H1 (cell line): Measurements from ENCODE around the gene CTSW. TPM values are rescaled to one million over a fixed set of nuclear protein-coding genes. Genes with fewer than 3 reads are reported as not detected.

Source experiments
- CTCF ChIA-PET: fragments of 300-600 bp; sonication (Branson Sonifier 250); formaldehyde crosslinking; loops from one replicate; lab custom pipeline; 2021; ENCODE audit not compliant: partially characterized antibody; lab: Charles Lee
- POLR2A ChIA-PET: fragments of 300-600 bp; sonication (Branson Sonifier 250); formaldehyde crosslinking; loops from one replicate; lab custom pipeline; 2021; ENCODE audit warnings: inconsistent platforms; ENCODE audit not compliant: partially characterized antibody; lab: Charles Lee
- DNase-seq, 2 experiments: peaks; one replicate each; pipeline versions ENCODE4 v3.0.0 to v3.0.0-alpha.2; 2010 to 2022; ENCODE audit warnings: low spot score in 2 of 2, low read depth in 1 of 2, mixed read lengths in 1 of 2
- FAIRE-seq: peaks from 2 replicates; lab custom pipeline; 2011; peaks lifted over from hg19 to GRCh38; lab: Jason Lieb, UNC
- H2AFZ ChIP-seq: 2 replicates; pipeline ENCODE4 v1.8.1; 2012; ENCODE audit warnings: low read length, inconsistent platforms
- H2AK5ac ChIP-seq: 2 replicates; pipeline ENCODE4 v1.6.1; 2013; ENCODE audit warnings: low read depth, low read length
- H2BK120ac ChIP-seq: replicated peaks from 2 replicates; pipeline ENCODE3; 2013; ENCODE audit warnings: low read depth, low read length, inconsistent platforms
- H2BK12ac ChIP-seq: 2 replicates; pipeline ENCODE4 v1.6.1; 2013; ENCODE audit warnings: low read depth, low read length
- H2BK15ac ChIP-seq: 2 replicates; pipeline ENCODE4 v1.6.1; 2013; ENCODE audit warnings: low read length
- H2BK20ac ChIP-seq: 2 replicates; pipeline ENCODE4 v1.6.1; 2013; ENCODE audit warnings: low read length
- H2BK5ac ChIP-seq: 2 replicates; pipeline ENCODE4 v1.6.1; 2013; ENCODE audit warnings: low read depth, low read length
- H3K14ac ChIP-seq: 2 replicates; pipeline ENCODE4 v1.6.1; 2013; ENCODE audit warnings: inconsistent platforms; ENCODE audit not compliant: insufficient read length
- H3K18ac ChIP-seq: 2 replicates; pipeline ENCODE4 v1.6.1; 2013; ENCODE audit warnings: low read length; ENCODE audit errors: extremely low read depth
- H3K23ac ChIP-seq: 2 replicates; pipeline ENCODE4 v1.6.1; 2013; ENCODE audit warnings: inconsistent platforms; ENCODE audit not compliant: insufficient read length
- H3K23me2 ChIP-seq: 2 replicates; pipeline ENCODE4 v1.6.1; 2013; ENCODE audit warnings: low read depth, low read length
- H3K27ac ChIP-seq: 2 replicates; pipeline ENCODE4 v1.6.1; 2011; ENCODE audit warnings: low read depth, low read length, inconsistent platforms
- H3K27me3 ChIP-seq, 4 experiments: replicated peaks in 1 of 4; 1 replicate in 1 of 4; 2 replicates in 3 of 4; pipeline versions ENCODE4 v1.6.1 to v1.8.1; 2011 to 2013; ENCODE audit warnings: low read length in 3 of 4, mild to moderate bottlenecking in 3 of 4, inconsistent platforms in 2 of 4, mixed read lengths in 2 of 4, moderate library complexity in 1 of 4; ENCODE audit not compliant: control insufficient read depth in 3 of 4, insufficient read depth in 3 of 4; ENCODE audit errors: extremely low read depth in 1 of 4
- H3K36me3 ChIP-seq, 4 experiments: 2 replicates each; pipeline versions ENCODE4 v1.6.1 to v1.8.1; 2011 to 2013; ENCODE audit warnings: mild to moderate bottlenecking in 4 of 4, low read length in 3 of 4, moderate library complexity in 2 of 4, control low read depth in 1 of 4, inconsistent platforms in 1 of 4; ENCODE audit not compliant: insufficient read depth in 4 of 4, control insufficient read depth in 2 of 4
- H3K4ac ChIP-seq: replicated peaks from 2 replicates; pipeline ENCODE3; 2013; ENCODE audit warnings: low read length, low read depth, mixed read lengths, inconsistent platforms; ENCODE audit not compliant: insufficient read length
- H3K4me1 ChIP-seq, 4 experiments: replicated peaks in 1 of 4; 1 replicate in 1 of 4; 2 replicates in 3 of 4; pipeline versions ENCODE4 v1.6.1 to v1.8.1; 2011 to 2013; ENCODE audit warnings: low read length in 3 of 4, inconsistent platforms in 2 of 4, mixed read lengths in 1 of 4; ENCODE audit not compliant: insufficient read depth in 4 of 4, control insufficient read depth in 3 of 4
- H3K4me2 ChIP-seq, 2 experiments: 2 replicates each; pipeline versions ENCODE4 v1.6.1 to v1.8.1; 2011 to 2013; ENCODE audit warnings: low read depth in 2 of 2, low read length in 2 of 2, control low read depth in 1 of 2, inconsistent platforms in 1 of 2, mild to moderate bottlenecking in 1 of 2; ENCODE audit not compliant: insufficient read depth in 1 of 2
- H3K4me3 ChIP-seq, 4 experiments: fragments of 200-600, 300-600 bp in 1 of 4; sonication (generic), shearing (Covaris generic), sonication (Bioruptor Twin) in 1 of 4; 2 replicates each; pipeline versions ENCODE4 v1.5.1 to v1.8.1; 2011 to 2016; ENCODE audit warnings: low read length in 4 of 4, low read depth in 3 of 4, control low read depth in 2 of 4, inconsistent platforms in 2 of 4, mild to moderate bottlenecking in 2 of 4, mixed read lengths in 1 of 4, moderate library complexity in 1 of 4; ENCODE audit not compliant: insufficient read depth in 2 of 4; ENCODE audit errors: extremely low read depth in 1 of 4
- H3K56ac ChIP-seq: replicated peaks from 2 replicates; pipeline ENCODE3; 2013; ENCODE audit warnings: low read depth, mild to moderate bottlenecking, mixed read lengths, low read length, inconsistent platforms; ENCODE audit not compliant: insufficient read length
- H3K79me1 ChIP-seq: 2 replicates; pipeline ENCODE4 v1.6.1; 2013; ENCODE audit warnings: low read depth, low read length, control low read depth
- H3K79me2 ChIP-seq, 2 experiments: 2 replicates each; pipeline versions ENCODE4 v1.6.1 to v1.8.1; 2012 to 2013; ENCODE audit warnings: low read length in 2 of 2, mild to moderate bottlenecking in 2 of 2, inconsistent platforms in 1 of 2; ENCODE audit not compliant: insufficient read depth in 2 of 2, control insufficient read depth in 1 of 2
- H3K9ac ChIP-seq, 4 experiments: replicated peaks in 1 of 4; 1 replicate in 1 of 4; 2 replicates in 3 of 4; pipeline versions ENCODE4 v1.6.1 to v1.8.1; 2011 to 2013; ENCODE audit warnings: low read depth in 3 of 4, low read length in 3 of 4, control low read depth in 2 of 4, mild to moderate bottlenecking in 2 of 4, moderate library complexity in 2 of 4, inconsistent platforms in 1 of 4; ENCODE audit errors: extremely low read depth in 1 of 4
- H3K9me3 ChIP-seq, 2 experiments: 2 replicates each; pipeline versions ENCODE4 v1.6.1 to v1.8.1; 2012 to 2013; ENCODE audit warnings: mild to moderate bottlenecking in 2 of 2, moderate library complexity in 2 of 2, control low read depth in 1 of 2, inconsistent platforms in 1 of 2, low read depth in 1 of 2, low read length in 1 of 2, mixed read lengths in 1 of 2; ENCODE audit not compliant: insufficient read depth in 2 of 2
- H4K20me1 ChIP-seq, 2 experiments: replicated peaks in 1 of 2; 2 replicates each; pipeline versions ENCODE3 to v1.8.1; 2011 to 2013; ENCODE audit warnings: inconsistent platforms in 2 of 2, low read length in 2 of 2, mild to moderate bottlenecking in 1 of 2; ENCODE audit not compliant: insufficient read depth in 2 of 2, control insufficient read depth in 1 of 2
- H4K5ac ChIP-seq: 2 replicates; pipeline ENCODE4 v1.6.1; 2013; ENCODE audit warnings: low read length, low read depth, mixed read lengths, inconsistent platforms; ENCODE audit not compliant: insufficient read length
- H4K8ac ChIP-seq: 2 replicates; pipeline ENCODE4 v1.8.0; 2013; ENCODE audit warnings: mild to moderate bottlenecking, moderate library complexity, low read length, inconsistent platforms; ENCODE audit not compliant: insufficient read depth; ENCODE audit errors: extremely low read depth
- H4K91ac ChIP-seq: replicated peaks from 2 replicates; pipeline ENCODE3; 2013; ENCODE audit warnings: low read length, mixed read lengths, inconsistent platforms; ENCODE audit not compliant: insufficient read length
- EGR1 ChIP-seq: IDR thresholded peaks from 2 replicates; pipeline ENCODE4 v1.6.1; 2011; ENCODE audit warnings: low read depth, low read length, borderline replicate concordance
- KDM5A ChIP-seq: fragments of 200-600 bp; IDR thresholded peaks from 2 replicates; pipeline ENCODE4 v1.7.1; 2012; ENCODE audit warnings: mild to moderate bottlenecking, low read length, inconsistent platforms, mixed read lengths
- POLR2A ChIP-seq, 2 experiments: IDR thresholded peaks; 1 replicate in 1 of 2; 2 replicates in 1 of 2; pipeline ENCODE4 v1.6.1; 2011; ENCODE audit warnings: low read depth in 2 of 2, low read length in 2 of 2, mild to moderate bottlenecking in 2 of 2; ENCODE audit errors: control extremely low read depth in 1 of 2
- POU5F1 ChIP-seq: IDR thresholded peaks from 2 replicates; pipeline ENCODE4 v1.6.1; 2011; ENCODE audit warnings: low read depth, mild to moderate bottlenecking, low read length, moderate library complexity
- RBBP5 ChIP-seq: IDR thresholded peaks from 2 replicates; pipeline ENCODE4 v1.7.1; 2012; ENCODE audit warnings: low read depth, mild to moderate bottlenecking, inconsistent platforms, low read length, moderate library complexity, borderline replicate concordance
- RXRA ChIP-seq: IDR thresholded peaks from 2 replicates; pipeline ENCODE4 v1.6.1; 2011; ENCODE audit warnings: low read depth, mild to moderate bottlenecking, low read length, moderate library complexity; ENCODE audit not compliant: insufficient read depth
- YY1 ChIP-seq: IDR thresholded peaks from 2 replicates; pipeline ENCODE4 v1.6.1; 2011; ENCODE audit warnings: low read depth, mild to moderate bottlenecking, low read length
- WGBS, 2 experiments: shearing (Covaris generic) in 1 of 2; methylation state at CpG; one replicate each; pipeline versions ENCODE4 v1.1.6 to v1.1.7; 2013 to 2015; ENCODE audit warnings: low lambda C conversion rate in 2 of 2, mixed read lengths in 2 of 2, inconsistent platforms in 1 of 2, low coverage in 1 of 2, missing lambda C conversion rate in 1 of 2; ENCODE audit not compliant: insufficient replicate concordance in 2 of 2, insufficient coverage in 1 of 2, insufficient read length in 1 of 2; ENCODE audit errors: extremely low coverage in 1 of 2, missing lambda C conversion rate in 1 of 2; 5-methylcytosine and 5-hydroxymethylcytosine counted together
- polyA plus RNA-seq, 7 experiments: library from polyadenylated mRNA; depleted of rRNA in 3 of 7; stranded (reverse) in 5 of 7; unstranded in 2 of 7; fragments of >200 nt in 5 of 7; fragments of 200-250 nt in 2 of 7; gene quantifications; 1 replicate in 5 of 7; 2 replicates in 1 of 7; 4 replicates in 1 of 7; pipeline versions ENCODE4 v1.2.1 to v1.2.3, GENCODE V29; 2011 to 2013; ENCODE audit warnings: missing spikeins in 2 of 7, mixed read lengths in 2 of 7
- total RNA-seq: library from RNA; stranded (reverse); fragmentation: NEBNext Ultra II Directional; extraction: Animal tissue kit (Norgen Biotek cat#: 25700); gene quantifications from 2 replicates; pipeline ENCODE4 v1.2.1, GENCODE V29; 2021
- TF ChIP-seq, protein P1 (sequence below): IDR thresholded peaks from 2 replicates; pipeline ENCODE4 v1.6.1; 2012; ENCODE audit warnings: inconsistent platforms

CTSW gene
- total and polyA plus RNA-seq, 2 of the 8 experiments (the other 6 are each of a cell fraction or from before 2014, with no cell fraction given), result not detected

DNA sequence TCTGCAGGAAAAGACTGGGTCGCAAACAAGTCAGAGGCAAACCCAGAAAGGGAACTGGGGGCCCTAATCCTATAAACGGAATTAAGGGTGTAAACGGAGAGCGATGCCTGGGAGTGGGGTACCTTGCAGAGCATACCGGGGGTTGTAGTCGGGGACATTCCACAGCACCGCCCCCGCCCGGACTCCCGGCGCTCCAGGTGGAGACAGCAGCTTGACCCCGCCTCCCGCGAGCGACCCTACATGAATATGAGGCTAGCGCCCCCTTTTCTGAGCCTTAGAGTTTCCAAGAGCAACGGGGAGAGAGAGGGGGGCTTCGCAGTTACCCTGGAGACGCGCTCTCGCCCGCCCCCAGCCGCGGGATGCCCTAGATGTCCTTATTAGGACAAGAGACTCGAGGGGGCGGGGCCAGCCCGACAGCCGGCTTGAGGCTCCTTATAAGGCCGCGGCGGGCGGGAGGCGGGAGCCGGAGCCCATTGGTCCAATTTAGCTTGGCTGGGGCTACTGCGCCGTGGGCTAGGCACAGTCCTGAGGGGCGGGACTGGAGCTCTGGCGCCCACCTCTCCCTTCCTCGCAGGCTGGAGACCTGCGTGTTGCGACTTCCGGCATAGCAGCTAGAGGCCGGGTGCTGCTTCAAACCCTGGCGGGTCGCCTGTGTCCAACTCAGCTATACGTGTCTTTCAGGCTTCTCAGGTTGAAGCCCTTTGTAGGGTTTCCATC is 20.4 kb upstream of the CTSW start:
- peak overlapping the region; percentile 51 for H3K14ac ChIP-seq
- peak overlapping the region; percentile 84 for H2AK5ac ChIP-seq
- H2BK15ac ChIP-seq, result peak overlapping the region; percentile 98; the same call in 1 of the 2 replicates
- H4K91ac ChIP-seq, result peak overlapping the region; percentile 96
- no peak overlapping the region for H2AFZ ChIP-seq
- peak overlapping the region; percentile 52 for H4K5ac ChIP-seq
- H3K23ac ChIP-seq, result no peak overlapping the region
- peaks cover 19 to 21% of the 10 kb centered on the region in 2 experiments for H4K20me1 ChIP-seq
- no peak overlapping the region for H2BK20ac ChIP-seq
- H4K8ac ChIP-seq, result peak overlapping the region; percentile 97; the same call in 1 of the 2 replicates
- H3K36me3 ChIP-seq, result peaks cover 21 to 28% (median 25%) of the 10 kb centered on the region in 4 experiments
- H2BK12ac ChIP-seq, result peak overlapping the region; percentile 99; the same call in 1 of the 2 replicates
- H2BK5ac ChIP-seq, result peak overlapping the region; percentile 98
- no peaks in the 10 kb centered on the region for H3K9me3 ChIP-seq
- H3K18ac ChIP-seq, result peak overlapping the region; percentile 99
- WGBS, 2 experiments, result 2% methylated on average over 37 of the region's 46 CpGs; no CpG with 5 or more reads in 1 of the 2 experiments
- peaks cover 0 to 15% (median 6%) of the 10 kb centered on the region in 4 experiments; a peak in 5 of 7 replicates for H3K4me1 ChIP-seq
- H3K27ac ChIP-seq, result peak overlapping the region; percentile 96
- ChIA-PET POLR2A (interaction anchor here (0.6 to 39.7 kb wide), 46 partner anchors 3 to 279 kb away, joined by 3 to 1071 read pairs (median 4); partner anchors contain the start of genes AP5B1, BANF1, C11orf68 and CCDC85B), CTCF (interaction anchor here (0.5 to 9.9 kb wide), 39 partner anchors 10 to 443 kb away, joined by 3 to 191 read pairs (median 4); partner anchors contain the start of genes BANF1, CCDC85B, CTSW and FIBP)
- DNase-seq, result peak; percentile 99
- peak overlapping the region; percentile 62 for H3K56ac ChIP-seq
- H2BK120ac ChIP-seq, result no peak overlapping the region
- H3K4me3 ChIP-seq, result peak overlapping the region; percentile 75 to 95 (median 86)
- peak overlapping the region; percentile 95 to 97 for H3K4me2 ChIP-seq
- FAIRE-seq, result no peak
- peaks cover 19% of the 10 kb centered on the region for H3K23me2 ChIP-seq
- H3K79me2 ChIP-seq, result peaks cover 15 to 36% of the 10 kb centered on the region in 2 experiments
- H3K27me3 ChIP-seq, result no peaks in the 10 kb centered on the region
- H3K9ac ChIP-seq, result peak overlapping the region; percentile 46 to 97 (median 94)
- peak overlapping the region; percentile 91 for H3K4ac ChIP-seq
- H3K79me1 ChIP-seq, result peaks cover 16% of the 10 kb centered on the region
- TF ChIP-seq, protein P1, sequence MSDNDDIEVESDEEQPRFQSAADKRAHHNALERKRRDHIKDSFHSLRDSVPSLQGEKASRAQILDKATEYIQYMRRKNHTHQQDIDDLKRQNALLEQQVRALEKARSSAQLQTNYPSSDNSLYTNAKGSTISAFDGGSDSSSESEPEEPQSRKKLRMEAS, result no peak
- TF ChIP-seq RXRA (no peak), EGR1 (peak; percentile 95), YY1 (no peak), POLR2A (IDR thresholded peaks at IDR 0.05; ENCODE audit: control extremely low read depth in 1 of 2, low read depth in 2 of 2, low read length in 2 of 2) (peak in 1 of 2 experiments; percentile 96; a peak in 2 of 3 replicates), RBBP5 (no peak; the same call in 1 of the 2 replicates), POU5F1 (no peak), KDM5A (no peak)
